ENCODE measurements around the gene GPS1. TPM values are rescaled to one million over a fixed set of nuclear protein-coding genes. Genes with fewer than 3 reads are reported as not detected.

GPS1 gene
- total and polyA plus RNA-seq, 9 of the 15 experiments (the other 6 are each of a cell fraction or from before 2014, with no cell fraction given): 3.1 to 167 (median 69.9) TPM

DNA sequence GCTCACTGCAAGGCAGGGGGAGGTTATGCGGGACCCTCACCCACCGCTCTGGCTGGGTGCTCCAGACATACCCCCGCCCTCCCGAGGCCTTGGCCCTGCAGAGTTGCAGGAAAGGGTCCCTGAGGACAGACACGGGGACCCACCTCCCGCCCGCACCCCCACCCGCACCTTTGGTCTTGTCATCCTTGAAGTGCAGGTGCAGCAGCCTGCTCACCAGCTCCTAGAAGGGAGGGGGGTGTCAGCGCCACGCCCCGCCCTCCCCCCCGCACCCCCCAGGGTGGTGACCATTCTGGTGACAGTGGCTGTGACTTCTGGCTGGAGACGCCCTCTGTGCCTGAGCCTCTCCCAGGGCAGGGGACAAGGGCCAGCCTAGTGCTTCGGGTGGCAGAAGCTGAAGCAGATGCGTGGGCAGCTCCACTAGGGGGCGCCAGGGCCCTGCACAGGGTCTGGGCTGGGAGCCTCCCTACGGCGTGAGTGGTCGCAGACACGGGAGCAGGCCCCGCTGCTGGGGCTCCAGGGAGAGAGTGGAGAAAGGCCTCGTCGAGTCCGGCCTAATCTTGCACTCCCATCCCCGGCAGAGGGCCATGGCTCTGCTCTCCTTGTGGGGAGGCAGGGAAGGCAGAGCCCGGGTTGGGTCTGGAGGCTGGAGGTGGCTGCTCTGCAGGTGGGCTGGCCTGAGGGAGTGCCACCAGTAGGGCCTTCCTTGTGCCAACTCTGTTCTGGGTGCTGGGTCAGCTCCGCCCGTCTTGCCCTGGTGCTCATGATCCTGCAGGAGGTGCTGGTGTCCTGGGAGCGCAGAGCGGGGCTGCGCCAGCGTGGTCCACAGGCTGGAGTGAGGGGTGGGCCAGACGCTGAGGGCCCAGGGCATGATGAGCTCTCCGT is 31.8 kb upstream of the GPS1 start (continued):
- TF ChIP-seq, protein P1, sequence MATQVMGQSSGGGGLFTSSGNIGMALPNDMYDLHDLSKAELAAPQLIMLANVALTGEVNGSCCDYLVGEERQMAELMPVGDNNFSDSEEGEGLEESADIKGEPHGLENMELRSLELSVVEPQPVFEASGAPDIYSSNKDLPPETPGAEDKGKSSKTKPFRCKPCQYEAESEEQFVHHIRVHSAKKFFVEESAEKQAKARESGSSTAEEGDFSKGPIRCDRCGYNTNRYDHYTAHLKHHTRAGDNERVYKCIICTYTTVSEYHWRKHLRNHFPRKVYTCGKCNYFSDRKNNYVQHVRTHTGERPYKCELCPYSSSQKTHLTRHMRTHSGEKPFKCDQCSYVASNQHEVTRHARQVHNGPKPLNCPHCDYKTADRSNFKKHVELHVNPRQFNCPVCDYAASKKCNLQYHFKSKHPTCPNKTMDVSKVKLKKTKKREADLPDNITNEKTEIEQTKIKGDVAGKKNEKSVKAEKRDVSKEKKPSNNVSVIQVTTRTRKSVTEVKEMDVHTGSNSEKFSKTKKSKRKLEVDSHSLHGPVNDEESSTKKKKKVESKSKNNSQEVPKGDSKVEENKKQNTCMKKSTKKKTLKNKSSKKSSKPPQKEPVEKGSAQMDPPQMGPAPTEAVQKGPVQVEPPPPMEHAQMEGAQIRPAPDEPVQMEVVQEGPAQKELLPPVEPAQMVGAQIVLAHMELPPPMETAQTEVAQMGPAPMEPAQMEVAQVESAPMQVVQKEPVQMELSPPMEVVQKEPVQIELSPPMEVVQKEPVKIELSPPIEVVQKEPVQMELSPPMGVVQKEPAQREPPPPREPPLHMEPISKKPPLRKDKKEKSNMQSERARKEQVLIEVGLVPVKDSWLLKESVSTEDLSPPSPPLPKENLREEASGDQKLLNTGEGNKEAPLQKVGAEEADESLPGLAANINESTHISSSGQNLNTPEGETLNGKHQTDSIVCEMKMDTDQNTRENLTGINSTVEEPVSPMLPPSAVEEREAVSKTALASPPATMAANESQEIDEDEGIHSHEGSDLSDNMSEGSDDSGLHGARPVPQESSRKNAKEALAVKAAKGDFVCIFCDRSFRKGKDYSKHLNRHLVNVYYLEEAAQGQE (IDR thresholded peaks at IDR 0.05; ENCODE audit: borderline replicate concordance): peak; percentile 42; the same call in 1 of the 2 replicates
- TF ChIP-seq, protein P1 (CRISPR knock-in tag; IDR thresholded peaks at IDR 0.05; ENCODE audit: low read depth): no peak
- TF ChIP-seq ZBTB7A (IDR thresholded peaks at IDR 0.05; ENCODE audit: borderline replicate concordance, control insufficient read depth, low read depth, low read length) (peak; percentile 65; the same call in 1 of the 2 replicates), NFE2L1 (tag; IDR thresholded peaks at IDR 0.05; ENCODE audit: borderline replicate concordance, low read depth) (no peak), ARID2 (IDR thresholded peaks at IDR 0.05) (no peak), ATF1 (CRISPR knock-in tag; IDR thresholded peaks at IDR 0.05) (no peak), ATF1 (tag; IDR thresholded peaks at IDR 0.05) (no peak), TAF1 (IDR thresholded peaks at IDR 0.05; ENCODE audit: control insufficient read depth, extremely low read depth, insufficient read depth, low read length, severe bottlenecking) (no peak), FIP1L1 (IDR thresholded peaks at IDR 0.05; ENCODE audit: low read depth, low read length, poor library complexity, severe bottlenecking) (peak; percentile 62), SMC3 (conservative IDR thresholded peaks at IDR 0.05; ENCODE audit: insufficient read depth, low read depth, low read length) (peak; percentile 43; the same call in 1 of the 2 replicates), RBFOX2 (IDR thresholded peaks at IDR 0.05; ENCODE audit: low read depth, low read length) (peak; percentile 43; the same call in 1 of the 2 replicates), MTA3 (IDR thresholded peaks at IDR 0.05; ENCODE audit: borderline replicate concordance) (peak; percentile 58; the same call in 1 of the 2 replicates), EGR1 (conservative IDR thresholded peaks at IDR 0.05) (peak; percentile 50; the same call in 1 of the 2 replicates)
- TF ChIP-seq, protein P2, sequence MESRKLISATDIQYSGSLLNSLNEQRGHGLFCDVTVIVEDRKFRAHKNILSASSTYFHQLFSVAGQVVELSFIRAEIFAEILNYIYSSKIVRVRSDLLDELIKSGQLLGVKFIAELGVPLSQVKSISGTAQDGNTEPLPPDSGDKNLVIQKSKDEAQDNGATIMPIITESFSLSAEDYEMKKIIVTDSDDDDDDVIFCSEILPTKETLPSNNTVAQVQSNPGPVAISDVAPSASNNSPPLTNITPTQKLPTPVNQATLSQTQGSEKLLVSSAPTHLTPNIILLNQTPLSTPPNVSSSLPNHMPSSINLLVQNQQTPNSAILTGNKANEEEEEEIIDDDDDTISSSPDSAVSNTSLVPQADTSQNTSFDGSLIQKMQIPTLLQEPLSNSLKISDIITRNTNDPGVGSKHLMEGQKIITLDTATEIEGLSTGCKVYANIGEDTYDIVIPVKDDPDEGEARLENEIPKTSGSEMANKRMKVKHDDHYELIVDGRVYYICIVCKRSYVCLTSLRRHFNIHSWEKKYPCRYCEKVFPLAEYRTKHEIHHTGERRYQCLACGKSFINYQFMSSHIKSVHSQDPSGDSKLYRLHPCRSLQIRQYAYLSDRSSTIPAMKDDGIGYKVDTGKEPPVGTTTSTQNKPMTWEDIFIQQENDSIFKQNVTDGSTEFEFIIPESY (CRISPR knock-in tag; IDR thresholded peaks at IDR 0.05): peak; percentile 84
- TF ChIP-seq, protein P3, sequence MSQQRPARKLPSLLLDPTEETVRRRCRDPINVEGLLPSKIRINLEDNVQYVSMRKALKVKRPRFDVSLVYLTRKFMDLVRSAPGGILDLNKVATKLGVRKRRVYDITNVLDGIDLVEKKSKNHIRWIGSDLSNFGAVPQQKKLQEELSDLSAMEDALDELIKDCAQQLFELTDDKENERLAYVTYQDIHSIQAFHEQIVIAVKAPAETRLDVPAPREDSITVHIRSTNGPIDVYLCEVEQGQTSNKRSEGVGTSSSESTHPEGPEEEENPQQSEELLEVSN (IDR thresholded peaks at IDR 0.05; ENCODE audit: borderline replicate concordance in 1 of 2, extremely low read depth in 1 of 2, insufficient read depth in 1 of 2, insufficient read length in 1 of 2, low read depth in 1 of 2, low read length in 1 of 2, poor library complexity in 1 of 2, severe bottlenecking in 1 of 2): peak in 1 of 2 experiments; percentile 9

All from K562 (cell line).